ENCODE results near the gene ARL4A.
"Not testable (repeated sequence)": the region's sequence is repeated elsewhere in the genome, so short reads cannot be mapped to it uniquely, and the experiment has no call there.

Gene ARL4A, protein sequence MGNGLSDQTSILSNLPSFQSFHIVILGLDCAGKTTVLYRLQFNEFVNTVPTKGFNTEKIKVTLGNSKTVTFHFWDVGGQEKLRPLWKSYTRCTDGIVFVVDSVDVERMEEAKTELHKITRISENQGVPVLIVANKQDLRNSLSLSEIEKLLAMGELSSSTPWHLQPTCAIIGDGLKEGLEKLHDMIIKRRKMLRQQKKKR

DNA sequence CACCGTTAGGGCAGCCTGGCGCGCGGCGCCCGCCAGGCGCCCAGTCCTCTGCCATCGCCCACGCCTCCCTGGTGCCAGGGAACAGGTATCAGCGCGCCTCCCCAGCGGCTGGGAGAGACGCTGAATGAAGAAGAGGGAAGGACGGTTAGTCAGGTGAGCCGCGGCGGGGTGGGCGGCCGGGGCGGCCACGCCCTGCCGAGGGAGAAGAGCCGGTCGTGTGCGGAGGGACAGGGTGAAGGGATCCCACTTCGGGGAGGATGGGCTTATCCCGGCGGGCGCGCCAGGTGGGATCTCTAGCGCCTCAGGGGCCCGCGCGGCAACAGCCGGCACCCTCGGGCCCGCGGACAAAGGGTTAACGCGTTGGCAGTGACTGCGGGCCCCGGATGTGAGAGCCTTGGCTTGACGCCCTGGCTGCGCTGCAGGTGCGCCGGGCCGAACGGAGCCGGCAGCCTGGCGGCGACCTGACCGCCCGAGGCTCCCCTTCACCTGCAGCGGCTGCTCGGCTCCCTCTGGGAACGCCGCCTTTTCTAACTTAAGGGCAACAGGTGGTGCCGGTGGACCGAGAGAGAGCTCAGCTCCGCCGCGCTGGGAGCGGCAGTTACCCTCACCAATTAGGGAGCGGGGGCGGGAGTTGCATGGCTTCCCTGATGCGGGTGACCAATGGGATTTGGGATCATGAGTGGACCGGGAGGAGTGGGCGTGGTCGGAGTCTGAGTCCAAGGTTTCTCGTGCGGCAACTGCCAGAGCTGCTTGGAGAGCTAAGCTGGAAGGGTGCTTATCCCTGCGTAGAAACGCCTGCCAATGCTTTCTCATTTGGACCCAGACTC, at the start of gene ARL4A:
TSS of gene ARL4A (plus strand) at position 743 of the 827 bp plus-strand sequence. CDS start 622 bp downstream, outside the sequence.
- DNase-seq (ENCODE audit: low read depth, low spot score) = peak; percentile 100
- WGBS (ENCODE audit: insufficient coverage, insufficient read length) = no CpG with 5 or more reads among the region's 73 CpGs
- H3K27ac ChIP-seq (ENCODE audit: low read length) = no peak within 1 kb of the TSS
- H3K36me3 ChIP-seq (ENCODE audit: control insufficient read depth, insufficient read depth, low read length) = no peaks in the 10 kb centered on the region
- H3K4me3 ChIP-seq (ENCODE audit: low read length) = peak within 1 kb of the TSS; percentile 82
- H3K27me3 ChIP-seq (ENCODE audit: control insufficient read depth, insufficient read depth, low read length) = no peaks in the 10 kb centered on the region
- no peaks in the 10 kb centered on the region for H3K4me1 ChIP-seq (ENCODE audit: control insufficient read depth, insufficient read depth, low read length)
- H3K9me3 ChIP-seq (ENCODE audit: control insufficient read depth, insufficient read depth, low read length) = no peaks in the 10 kb centered on the region

- Histone ChIP-seq H3K4me1 (ENCODE audit: control insufficient read depth, insufficient read depth, low read length) (no peaks in the 10 kb centered on the region), H3K9me3 (ENCODE audit: control insufficient read depth, insufficient read depth, low read length) (no peaks in the 10 kb centered on the region), H3K27ac (ENCODE audit: low read length) (no peak overlapping the region), H3K36me3 (ENCODE audit: control insufficient read depth, insufficient read depth, low read length) (no peaks in the 10 kb centered on the region), H3K27me3 (ENCODE audit: control insufficient read depth, insufficient read depth, low read length) (no peaks in the 10 kb centered on the region), H3K4me3 (ENCODE audit: low read length) (no peak overlapping the region)
- DNase-seq (ENCODE audit: low read depth, low spot score) = no peak
- no CpG with 5 or more reads among the region's 4 CpGs for WGBS (ENCODE audit: insufficient coverage, insufficient read length)
Measured at GRCh38 chr7:12637819-12638592, 49.4 kb upstream of the ARL4A start.

DNA sequence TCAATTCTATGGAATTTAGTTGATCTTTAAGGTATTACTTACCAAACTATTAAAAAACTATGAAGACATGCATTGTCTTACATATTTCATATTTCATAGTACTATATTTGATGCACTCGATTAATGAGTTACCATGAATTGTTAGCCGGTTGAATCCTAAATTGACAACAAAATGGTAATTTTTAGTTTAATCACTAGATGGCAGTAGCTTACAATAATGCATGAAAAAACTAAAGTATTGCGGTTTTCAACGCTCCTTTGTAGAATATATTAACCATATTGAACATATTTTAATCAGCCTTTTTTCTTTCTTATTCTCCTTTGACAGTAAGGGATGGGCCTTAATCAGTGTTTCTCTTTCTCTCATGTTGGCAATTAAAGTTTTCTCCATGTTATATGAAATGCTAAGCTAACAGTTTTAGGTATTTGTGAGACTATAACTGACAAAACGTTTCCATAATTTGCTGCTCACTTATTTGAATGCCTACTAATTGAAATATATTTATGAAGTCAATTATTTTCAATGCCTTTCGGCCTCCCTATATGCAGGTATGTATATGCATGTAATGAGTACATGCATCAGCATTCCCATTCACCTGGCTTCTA, 48.5 kb upstream of the ARL4A start:
- H3K4me1 ChIP-seq (ENCODE audit: control insufficient read depth, insufficient read depth, low read length) = no peaks in the 10 kb centered on the region
- H3K36me3 ChIP-seq (ENCODE audit: control insufficient read depth, insufficient read depth, low read length) = no peaks in the 10 kb centered on the region
- no peak overlapping the region for H3K4me3 ChIP-seq (ENCODE audit: low read length)
- WGBS (ENCODE audit: insufficient coverage, insufficient read length) = no CpG with 5 or more reads among the region's 6 CpGs
- no peak for DNase-seq (ENCODE audit: low read depth, low spot score)
- H3K27ac ChIP-seq (ENCODE audit: low read length) = no peak overlapping the region
- no peaks in the 10 kb centered on the region for H3K27me3 ChIP-seq (ENCODE audit: control insufficient read depth, insufficient read depth, low read length)
- H3K9me3 ChIP-seq (ENCODE audit: control insufficient read depth, insufficient read depth, low read length) = no peaks in the 10 kb centered on the region

DNA sequence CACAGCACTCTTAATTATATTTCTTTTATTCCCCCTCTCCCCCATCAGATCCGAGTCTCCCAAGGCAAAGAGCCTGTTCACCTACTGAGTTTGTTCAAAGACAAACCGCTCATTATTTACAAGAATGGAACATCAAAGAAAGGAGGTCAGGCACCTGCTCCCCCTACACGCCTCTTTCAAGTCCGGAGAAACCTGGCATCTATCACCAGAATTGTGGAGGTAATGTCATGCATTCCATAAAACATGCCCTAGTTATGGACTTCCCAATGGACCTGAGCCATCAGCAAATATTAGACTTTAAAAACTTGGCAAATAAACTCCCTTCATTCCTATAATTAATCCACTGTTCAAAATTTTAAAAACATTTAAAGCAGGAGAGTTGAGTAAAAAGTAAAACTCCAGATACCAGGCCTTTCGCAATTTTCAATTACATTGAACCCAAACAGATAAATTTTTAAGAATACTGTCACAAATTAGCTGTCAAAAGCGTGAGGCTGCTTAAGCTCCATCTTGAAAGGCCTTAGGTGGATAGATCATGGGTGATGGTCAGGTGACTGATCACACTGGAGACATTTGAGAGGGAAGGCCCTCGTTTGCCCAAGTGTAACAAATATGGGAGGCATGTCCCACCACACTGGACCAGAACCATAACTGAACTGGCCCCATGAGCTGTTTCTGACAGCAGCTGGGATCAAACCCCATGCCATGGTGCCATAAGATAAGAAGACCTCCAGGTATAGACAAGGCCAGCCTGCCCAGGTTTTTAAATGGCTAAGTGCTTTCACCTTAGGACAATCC, 46.9 kb upstream of the ARL4A start:
- H3K27ac ChIP-seq (ENCODE audit: low read length) = no peak overlapping the region
- H3K27me3 ChIP-seq (ENCODE audit: control insufficient read depth, insufficient read depth, low read length) = no peaks in the 10 kb centered on the region
- no peak overlapping the region for H3K4me3 ChIP-seq (ENCODE audit: low read length)
- WGBS (ENCODE audit: insufficient coverage, insufficient read length) = no CpG with 5 or more reads among the region's 7 CpGs
- DNase-seq (ENCODE audit: low read depth, low spot score) = no peak
- H3K9me3 ChIP-seq (ENCODE audit: control insufficient read depth, insufficient read depth, low read length) = no peaks in the 10 kb centered on the region
- no peaks in the 10 kb centered on the region for H3K36me3 ChIP-seq (ENCODE audit: control insufficient read depth, insufficient read depth, low read length)
- no peaks in the 10 kb centered on the region for H3K4me1 ChIP-seq (ENCODE audit: control insufficient read depth, insufficient read depth, low read length)

GRCh38 chr7:12641196-12641595, 46.2 kb upstream of the ARL4A start:
- WGBS (ENCODE audit: insufficient coverage, insufficient read length) = no CpG with 5 or more reads among the region's 3 CpGs
- no peak overlapping the region for H3K27ac ChIP-seq (ENCODE audit: low read length)
- no peaks in the 10 kb centered on the region; the same call in 1 of the 2 replicates for H3K4me1 ChIP-seq (ENCODE audit: control insufficient read depth, insufficient read depth, low read length)
- DNase-seq (ENCODE audit: low read depth, low spot score) = no peak
- no peaks in the 10 kb centered on the region for H3K9me3 ChIP-seq (ENCODE audit: control insufficient read depth, insufficient read depth, low read length)
- H3K4me3 ChIP-seq (ENCODE audit: low read length) = no peak overlapping the region
- no peaks in the 10 kb centered on the region for H3K36me3 ChIP-seq (ENCODE audit: control insufficient read depth, insufficient read depth, low read length)
- H3K27me3 ChIP-seq (ENCODE audit: control insufficient read depth, insufficient read depth, low read length) = no peaks in the 10 kb centered on the region

DNA sequence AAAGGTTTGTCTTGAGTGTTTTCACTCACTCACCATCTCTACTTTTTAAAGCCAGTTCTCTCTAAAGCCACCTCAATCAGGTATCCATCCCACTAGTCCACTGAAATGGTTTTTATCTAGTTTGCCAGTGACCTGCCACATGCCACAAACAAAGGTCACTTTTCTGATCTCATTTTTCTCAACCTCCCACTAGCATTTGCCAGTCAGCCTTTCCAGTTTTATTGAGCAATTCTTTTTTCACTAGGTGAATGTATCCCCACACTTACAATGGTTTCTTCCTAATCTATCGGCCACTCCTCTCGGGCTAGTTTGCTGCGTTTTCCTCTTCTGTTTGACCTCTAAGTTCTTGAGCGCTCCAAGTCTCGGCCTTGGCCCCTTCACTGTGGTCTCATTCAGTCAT, 44.9 kb upstream of the ARL4A start:
- WGBS (ENCODE audit: insufficient coverage, insufficient read length) = no CpG with 5 or more reads among the region's 5 CpGs
- DNase-seq (ENCODE audit: low read depth, low spot score) = no peak

GRCh38 chr7:12643001-12643643, 44.3 kb upstream of the ARL4A start:
- no CpG with 5 or more reads among the region's 3 CpGs for WGBS (ENCODE audit: insufficient coverage, insufficient read length)
- Histone ChIP-seq H3K36me3 (ENCODE audit: control insufficient read depth, insufficient read depth, low read length) (no peaks in the 10 kb centered on the region; the same call in 1 of the 2 replicates), H3K27ac (ENCODE audit: low read length) (no peak overlapping the region), H3K4me3 (ENCODE audit: low read length) (no peak overlapping the region), H3K9me3 (ENCODE audit: control insufficient read depth, insufficient read depth, low read length) (no peaks in the 10 kb centered on the region), H3K27me3 (ENCODE audit: control insufficient read depth, insufficient read depth, low read length) (no peaks in the 10 kb centered on the region), H3K4me1 (ENCODE audit: control insufficient read depth, insufficient read depth, low read length) (peaks cover 1% of the 10 kb centered on the region; the same call in 1 of the 2 replicates)
- no peak for DNase-seq (ENCODE audit: low read depth, low spot score)

More for the DNA sequence above, 44.9 kb upstream of the ARL4A start:
- H3K9me3 ChIP-seq (ENCODE audit: control insufficient read depth, insufficient read depth, low read length) = no peaks in the 10 kb centered on the region
- no peak overlapping the region for H3K4me3 ChIP-seq (ENCODE audit: low read length)
- H3K27ac ChIP-seq (ENCODE audit: low read length) = no peak overlapping the region
- no peaks in the 10 kb centered on the region for H3K27me3 ChIP-seq (ENCODE audit: control insufficient read depth, insufficient read depth, low read length)
- no peaks in the 10 kb centered on the region; the same call in 1 of the 2 replicates for H3K36me3 ChIP-seq (ENCODE audit: control insufficient read depth, insufficient read depth, low read length)
- H3K4me1 ChIP-seq (ENCODE audit: control insufficient read depth, insufficient read depth, low read length) = peaks cover 1% of the 10 kb centered on the region; the same call in 1 of the 2 replicates

- Histone ChIP-seq H3K36me3 (ENCODE audit: control insufficient read depth, insufficient read depth, low read length) (no peaks in the 10 kb centered on the region; the same call in 1 of the 2 replicates), H3K27ac (ENCODE audit: low read length) (no peak overlapping the region), H3K27me3 (ENCODE audit: control insufficient read depth, insufficient read depth, low read length) (no peaks in the 10 kb centered on the region), H3K9me3 (ENCODE audit: control insufficient read depth, insufficient read depth, low read length) (no peaks in the 10 kb centered on the region), H3K4me1 (ENCODE audit: control insufficient read depth, insufficient read depth, low read length) (peaks cover 1% of the 10 kb centered on the region; the same call in 1 of the 2 replicates), H3K4me3 (ENCODE audit: low read length) (no peak overlapping the region)
- DNase-seq (ENCODE audit: low read depth, low spot score) = no peak
- WGBS (ENCODE audit: insufficient coverage, insufficient read length) = no CpG with 5 or more reads among the region's 5 CpGs
Measured at GRCh38 chr7:12643644-12644043, 43.8 kb upstream of the ARL4A start.

GRCh38 chr7:12645212-12645611, 42.2 kb upstream of the ARL4A start:
- not testable (repeated sequence) for H3K9me3 ChIP-seq (ENCODE audit: control insufficient read depth, insufficient read depth, low read length); H3K27ac ChIP-seq (ENCODE audit: low read length); H3K4me1 ChIP-seq (ENCODE audit: control insufficient read depth, insufficient read depth, low read length); H3K4me3 ChIP-seq (ENCODE audit: low read length); H3K36me3 ChIP-seq (ENCODE audit: control insufficient read depth, insufficient read depth, low read length); DNase-seq (ENCODE audit: low read depth, low spot score); H3K27me3 ChIP-seq (ENCODE audit: control insufficient read depth, insufficient read depth, low read length)
- no CpG with 5 or more reads among the region's 6 CpGs for WGBS (ENCODE audit: insufficient coverage, insufficient read length)
